Lung microvascular endothelial cell (primary cell): ENCODE results near the gene KIF5B. TPM values are rescaled to one million over a fixed set of nuclear protein-coding genes. Genes with fewer than 3 reads are reported as not detected.
"Not testable (repeated sequence)": the region's sequence is repeated elsewhere in the genome, so short reads cannot be mapped to it uniquely, and the experiment has no call there.

Experiments
- DNase-seq, 2 donors: peaks; one replicate each; pipeline versions ENCODE4 v3.0.0 to v3.0.0-alpha.2; 2010; ENCODE audit warnings: low read depth in 2 of 2
- total RNA-seq: library from RNA; depleted of rRNA; stranded (reverse); fragments of >200 nt; gene quantifications from 2 replicates; pipeline ENCODE4 v1.2.1, GENCODE V29; 2014

Gene KIF5B
- total RNA-seq, 1 donor from 2014 or later = 91.9 TPM

DNA sequence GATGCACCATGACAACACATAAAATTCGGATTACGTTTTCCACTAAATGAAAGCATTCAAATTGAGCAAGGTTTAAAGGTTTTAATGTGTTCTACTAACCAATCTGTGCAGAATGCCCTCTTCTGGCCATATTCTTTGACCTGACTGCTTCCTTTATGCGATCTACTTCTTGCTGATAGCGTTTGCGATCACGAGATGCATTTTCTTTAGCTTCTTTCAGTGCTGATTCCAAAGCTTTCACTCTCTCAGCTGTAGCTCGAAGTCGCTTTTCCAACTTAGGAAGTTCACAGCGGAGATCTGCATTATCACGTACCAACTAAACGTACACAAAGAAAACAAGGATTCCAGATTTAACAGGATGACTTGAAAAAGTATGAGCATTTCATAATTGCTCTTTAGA, 39.2 kb downstream of the KIF5B start:
- no peak for DNase-seq

DNA sequence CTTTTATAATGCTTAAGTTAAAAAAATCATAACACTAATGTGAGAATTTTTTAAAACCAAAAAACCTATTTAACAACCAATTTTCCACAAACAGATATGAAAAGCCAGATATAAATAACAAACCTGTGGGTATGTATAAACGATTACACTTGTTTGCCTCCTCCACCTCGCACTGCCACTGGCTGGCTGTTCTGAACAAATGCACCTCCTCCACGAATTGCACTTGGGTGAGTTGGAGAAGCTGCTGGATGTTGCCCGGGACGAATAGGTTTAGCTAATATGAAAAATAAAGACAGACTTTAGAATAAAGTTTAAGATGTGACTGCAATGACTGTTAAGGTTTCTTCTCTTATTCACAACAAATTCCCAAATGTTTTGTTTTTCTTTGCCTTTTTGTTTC, 40.8 kb downstream of the KIF5B start:
- DNase-seq = no peak

DNA sequence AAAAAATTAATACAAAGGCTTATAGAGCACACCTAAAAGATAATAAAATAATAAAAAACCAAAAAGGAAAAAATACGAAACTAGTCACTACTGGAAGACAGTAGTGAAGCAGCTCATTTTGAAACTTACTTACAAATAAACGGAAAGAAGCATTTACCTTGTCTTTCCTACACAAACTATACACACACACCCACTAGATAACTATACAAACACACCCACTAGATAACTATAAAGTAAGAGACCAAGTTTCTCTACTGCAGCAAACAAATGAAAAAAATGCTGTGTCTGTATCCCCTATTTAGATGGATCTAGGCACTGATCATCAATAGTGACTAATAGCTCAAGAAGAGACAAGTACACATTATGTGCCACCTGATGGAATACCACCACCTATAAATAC, 49.2 kb downstream of the KIF5B start:
- DNase-seq = no peak

DNA sequence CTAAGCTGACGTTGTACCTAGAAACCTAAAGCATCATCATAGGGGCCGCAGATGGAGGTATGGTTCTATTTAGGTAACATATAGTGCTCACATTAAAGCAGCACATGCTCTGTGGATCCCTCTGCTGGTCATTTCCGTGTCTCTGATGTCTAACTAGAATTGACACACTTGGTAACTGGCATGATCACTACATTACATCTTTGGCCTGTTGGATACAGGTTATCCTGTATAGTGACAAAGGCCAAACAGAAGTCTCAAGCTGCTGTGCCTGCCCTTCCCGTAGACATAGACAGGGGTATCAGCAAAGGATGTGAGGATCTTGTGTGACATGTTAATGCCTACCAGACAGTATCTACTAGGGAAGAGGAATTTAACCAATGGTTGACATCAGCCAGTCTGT, 51.2 kb downstream of the KIF5B start:
- peak; percentile 61 to 66 for DNase-seq

DNA sequence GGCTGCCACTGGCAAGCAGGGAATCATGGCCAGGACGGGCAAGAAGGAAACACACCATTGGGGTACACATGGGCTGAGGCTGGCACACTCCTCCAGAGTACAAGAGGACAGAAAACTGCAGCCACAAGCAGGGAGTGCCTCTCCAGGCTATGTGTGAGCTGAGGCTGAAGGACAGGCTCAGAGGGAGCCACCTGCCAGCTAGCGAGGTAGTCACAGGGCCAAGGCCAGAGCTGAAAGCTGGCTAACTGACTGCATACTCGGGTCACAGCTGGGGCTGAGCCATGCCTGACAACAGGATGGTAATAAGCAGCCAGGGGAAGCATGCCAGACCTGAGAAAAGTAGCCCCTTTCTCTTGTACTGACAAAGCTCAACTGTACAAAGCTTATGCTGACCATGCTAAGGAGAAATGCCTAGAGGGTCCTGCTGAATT, 52.0 kb downstream of the KIF5B start:
- DNase-seq = no peak

DNA sequence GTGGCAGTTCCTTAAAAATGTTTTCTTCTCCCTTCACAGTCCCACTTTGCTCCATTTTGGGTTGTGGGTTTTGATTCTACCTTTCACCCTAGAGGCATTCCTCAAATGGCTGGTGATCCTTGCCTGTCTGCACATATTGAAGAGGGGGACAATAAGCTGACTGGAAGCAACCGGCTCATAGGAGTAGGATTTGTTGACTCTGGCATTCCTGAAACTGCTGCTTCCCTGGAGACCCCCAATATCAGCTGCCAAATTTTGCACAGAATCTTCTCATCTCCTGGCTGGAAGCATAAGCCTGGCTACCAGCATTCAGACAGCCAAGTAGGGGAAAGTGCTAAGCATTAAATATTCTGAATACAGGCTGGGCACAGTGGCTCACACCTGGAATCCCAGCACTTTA, 53.7 kb downstream of the KIF5B start:
- no peak for DNase-seq

DNA sequence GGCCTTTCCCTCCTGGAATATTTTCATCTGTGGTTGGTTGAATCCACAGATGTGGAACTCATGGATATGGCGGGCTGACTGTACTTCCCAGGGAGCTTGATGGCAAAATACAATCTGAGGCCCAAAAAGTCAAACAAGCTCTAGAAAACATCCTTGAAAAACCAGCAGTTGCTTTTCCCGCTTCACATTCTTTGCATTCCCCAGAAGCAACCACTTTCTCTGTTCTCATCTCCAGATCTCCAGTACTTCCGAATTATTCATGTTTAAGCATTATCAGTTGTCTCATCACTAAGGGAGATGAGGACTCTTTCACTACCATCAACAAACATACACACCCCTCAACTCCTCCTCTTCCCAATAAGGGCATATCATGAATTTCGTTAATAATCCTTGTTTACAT, 55.3 kb downstream of the KIF5B start:
- no peak for DNase-seq

DNA sequence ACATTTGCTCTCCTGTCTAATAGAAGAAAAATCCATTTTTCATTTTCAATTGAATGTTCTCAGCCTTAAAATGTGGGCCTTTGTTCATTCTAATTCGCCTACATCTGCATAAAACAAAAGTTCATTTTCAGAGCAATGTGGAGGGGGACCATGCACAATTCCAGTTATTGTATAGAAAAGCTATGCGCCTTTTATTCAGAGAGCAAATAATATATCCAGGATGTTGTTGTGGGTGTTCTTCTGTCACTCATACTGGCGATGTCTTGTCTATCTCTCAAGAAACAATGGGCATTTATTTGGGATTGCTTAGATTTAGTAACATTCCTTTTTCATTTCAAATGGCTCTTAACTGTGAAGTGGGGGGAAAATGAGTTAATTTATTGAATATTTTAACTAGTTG, 56.4 kb downstream of the KIF5B start:
- DNase-seq = no peak

DNA sequence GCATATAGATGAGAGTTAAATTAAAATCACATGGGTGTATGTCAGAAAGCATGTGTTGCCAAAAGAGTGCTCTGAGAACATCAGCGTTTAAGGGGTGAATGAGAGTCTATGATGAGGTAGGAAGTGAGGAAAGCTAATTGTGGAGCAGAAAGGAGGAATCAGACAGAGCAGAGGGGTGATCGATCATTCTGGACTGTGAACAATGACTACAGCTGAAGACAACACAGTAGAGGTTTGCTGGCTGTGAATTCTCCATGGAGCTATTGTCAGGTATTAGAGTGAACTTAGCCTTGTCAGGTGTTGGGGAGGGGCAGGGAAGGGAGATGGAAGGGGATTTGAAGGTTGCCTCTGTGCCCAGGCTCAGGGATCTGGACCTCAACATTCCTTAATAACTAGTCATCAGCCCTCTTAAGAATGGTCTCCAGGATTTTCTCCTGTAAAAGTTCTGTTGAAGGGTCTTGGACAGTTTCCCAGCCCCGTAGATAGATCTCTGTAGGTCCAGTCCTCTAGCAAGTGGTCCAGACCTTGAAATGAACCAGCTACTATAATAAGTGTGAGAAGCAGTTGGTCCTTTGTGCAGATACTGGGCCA, 57.1 kb downstream of the KIF5B start:
- no peak for DNase-seq

DNA sequence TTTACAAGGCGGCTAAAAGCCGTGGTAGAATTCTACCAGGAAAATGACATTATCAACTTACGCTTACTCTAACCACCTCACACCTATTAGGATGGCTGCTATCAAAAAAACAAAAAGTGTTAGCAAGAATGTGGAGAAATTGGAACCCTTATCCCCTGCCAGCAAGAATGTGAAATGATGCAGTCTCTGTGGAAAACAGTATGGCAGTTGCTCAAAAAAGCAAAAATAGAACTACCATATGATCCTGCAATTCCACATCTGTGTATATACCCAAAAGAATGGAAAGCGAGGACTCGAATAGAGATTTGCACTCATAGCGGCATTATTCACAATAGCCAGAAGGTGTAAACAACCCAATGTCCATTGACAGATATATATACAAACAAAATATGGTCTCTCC, 61.3 kb downstream of the KIF5B start:
- DNase-seq = no peak

DNA sequence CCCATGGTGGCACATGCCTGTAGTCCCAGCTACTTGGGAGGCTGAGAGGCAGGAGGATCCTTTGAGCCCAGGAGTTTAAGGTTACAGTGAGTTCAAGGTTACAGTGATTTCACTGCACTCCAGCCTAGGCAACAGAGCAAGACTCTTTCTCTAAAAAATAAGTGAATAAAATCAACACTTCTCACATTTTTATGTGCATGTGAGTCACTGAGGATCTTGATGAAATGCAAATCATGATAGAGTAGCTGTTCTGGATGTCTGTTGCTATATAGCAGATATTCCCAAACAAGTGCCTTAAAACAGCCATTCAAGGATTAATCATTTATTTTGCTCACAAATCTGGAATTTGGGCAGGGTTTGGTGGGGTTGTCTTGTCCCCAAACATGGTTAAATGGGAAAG, 65.3 kb downstream of the KIF5B start:
- no peak for DNase-seq

DNA sequence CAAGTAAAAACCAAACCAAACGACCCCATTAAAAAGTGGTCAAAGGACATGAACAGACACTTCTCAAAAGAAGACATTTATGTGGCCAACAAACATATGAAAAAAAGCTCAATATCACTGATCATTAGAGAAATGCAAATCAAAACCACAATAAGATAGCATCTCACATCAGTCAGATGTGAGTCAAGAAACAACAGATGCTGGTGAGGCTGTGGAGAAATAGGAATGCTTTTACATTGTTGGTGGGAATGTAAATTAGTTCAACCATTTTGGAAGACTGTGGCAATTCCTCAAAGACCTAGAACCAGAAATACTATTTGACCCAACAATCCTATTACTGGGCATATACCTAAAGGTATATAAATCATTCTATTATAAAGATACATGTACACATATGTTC, 68.4 kb downstream of the KIF5B start:
- DNase-seq = not testable (repeated sequence)

DNA sequence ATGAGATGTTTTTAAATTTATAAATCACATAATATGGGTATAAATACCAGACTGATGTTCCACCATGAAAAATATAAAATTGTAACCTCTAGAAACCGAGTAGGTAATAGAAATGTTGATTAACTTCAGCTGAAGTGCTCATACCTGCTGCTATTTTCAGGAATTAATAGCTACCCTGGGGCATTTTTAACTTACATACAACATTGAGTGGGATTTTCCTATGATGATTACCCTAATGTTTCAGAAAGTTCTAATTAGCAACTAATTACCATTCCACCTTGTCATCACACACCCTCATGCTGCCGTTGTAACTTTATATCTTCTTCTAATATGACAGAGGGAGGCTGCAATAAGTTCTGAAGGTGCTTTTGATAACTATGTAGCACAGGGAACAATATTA, 74.1 kb downstream of the KIF5B start:
- no peak for DNase-seq

DNA sequence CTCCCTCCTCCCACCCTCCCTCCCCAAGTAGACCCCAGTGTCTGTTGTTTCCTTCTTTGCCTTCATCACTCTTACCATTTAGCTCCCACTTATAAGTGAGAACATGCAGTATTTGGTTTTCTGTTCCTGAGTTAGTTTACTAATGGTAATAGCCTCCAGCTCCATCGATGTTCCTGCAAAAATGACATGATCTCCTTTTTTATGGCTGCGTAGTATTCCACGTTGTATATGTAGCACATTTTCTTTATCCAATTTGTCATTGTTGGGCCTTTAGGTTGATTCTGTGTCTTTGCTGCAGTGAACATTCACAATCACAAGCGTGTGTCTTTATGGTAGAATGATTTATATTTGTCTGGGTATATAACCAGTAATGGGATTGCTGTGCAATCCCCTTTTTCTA, 75.8 kb downstream of the KIF5B start:
- DNase-seq = no peak

DNA sequence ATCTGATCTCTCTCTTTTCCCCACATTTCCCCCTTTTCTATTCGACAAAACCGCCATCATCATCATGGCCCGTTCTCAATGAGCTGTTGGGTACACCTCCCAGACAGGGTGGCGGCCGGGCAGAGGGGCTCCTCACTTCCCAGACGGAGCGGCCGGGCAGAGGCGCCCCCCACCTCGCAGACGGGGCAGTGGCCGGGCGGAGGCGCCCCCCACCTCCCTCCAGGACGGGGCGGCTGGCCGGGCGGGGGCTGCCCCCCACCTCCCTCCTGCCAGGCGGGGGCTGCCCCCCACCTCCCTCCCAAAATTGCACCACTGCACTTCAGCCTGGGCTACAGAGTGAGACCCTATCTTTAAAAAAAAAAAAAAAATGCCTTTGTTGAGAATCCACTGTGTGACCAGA, 77.2 kb downstream of the KIF5B start:
- DNase-seq = not testable (repeated sequence)

DNA sequence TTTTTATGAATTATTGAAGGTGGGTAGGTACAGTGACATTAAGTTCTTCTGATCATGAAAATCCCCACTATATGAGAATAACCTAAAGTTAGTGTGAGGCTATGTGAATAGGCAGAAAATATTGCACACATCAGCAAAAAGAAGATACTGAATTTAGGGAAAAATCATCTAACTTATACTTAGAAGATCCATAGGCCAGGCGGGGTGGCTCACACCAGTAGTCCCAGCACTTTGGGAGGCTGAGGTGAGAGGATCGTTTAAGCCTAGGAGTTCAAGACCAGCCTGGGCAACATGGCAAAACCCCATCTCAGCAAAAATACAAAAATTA, 78.1 kb downstream of the KIF5B start:
- DNase-seq = no peak

DNA sequence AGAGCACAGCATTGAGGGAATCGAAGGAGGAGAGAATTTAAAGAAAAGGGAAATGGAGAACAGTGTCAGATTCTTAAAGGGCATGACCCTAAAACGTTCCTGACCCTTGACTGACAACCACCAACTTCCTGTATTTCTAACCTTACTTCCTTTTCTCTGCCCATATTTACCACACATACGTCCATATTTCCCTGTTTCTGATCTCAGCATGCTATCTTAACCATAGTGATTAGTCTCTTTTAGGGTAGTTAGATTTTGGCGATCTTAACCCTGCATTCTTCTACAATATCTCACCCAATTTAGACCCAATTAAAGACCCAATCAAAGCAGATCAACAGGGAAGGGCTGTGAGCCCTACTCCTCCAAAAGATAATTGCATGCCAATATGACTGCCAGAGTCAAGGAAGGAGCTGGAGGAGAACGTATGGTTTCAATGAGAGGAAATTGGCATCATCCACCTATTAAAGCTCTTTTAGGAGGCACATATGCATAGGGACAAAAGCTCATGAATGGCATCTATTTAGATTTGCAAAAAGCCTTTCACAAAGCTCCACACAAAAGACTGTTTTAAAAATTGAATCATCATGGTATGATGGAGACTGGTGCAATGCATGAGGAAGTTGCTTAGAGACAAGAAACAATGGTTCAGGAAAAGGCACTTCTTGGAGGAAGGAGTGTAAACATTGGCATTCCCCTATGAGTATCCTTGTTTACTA, 78.6 kb downstream of the KIF5B start:
- DNase-seq = peak; percentile 7 to 93

DNA sequence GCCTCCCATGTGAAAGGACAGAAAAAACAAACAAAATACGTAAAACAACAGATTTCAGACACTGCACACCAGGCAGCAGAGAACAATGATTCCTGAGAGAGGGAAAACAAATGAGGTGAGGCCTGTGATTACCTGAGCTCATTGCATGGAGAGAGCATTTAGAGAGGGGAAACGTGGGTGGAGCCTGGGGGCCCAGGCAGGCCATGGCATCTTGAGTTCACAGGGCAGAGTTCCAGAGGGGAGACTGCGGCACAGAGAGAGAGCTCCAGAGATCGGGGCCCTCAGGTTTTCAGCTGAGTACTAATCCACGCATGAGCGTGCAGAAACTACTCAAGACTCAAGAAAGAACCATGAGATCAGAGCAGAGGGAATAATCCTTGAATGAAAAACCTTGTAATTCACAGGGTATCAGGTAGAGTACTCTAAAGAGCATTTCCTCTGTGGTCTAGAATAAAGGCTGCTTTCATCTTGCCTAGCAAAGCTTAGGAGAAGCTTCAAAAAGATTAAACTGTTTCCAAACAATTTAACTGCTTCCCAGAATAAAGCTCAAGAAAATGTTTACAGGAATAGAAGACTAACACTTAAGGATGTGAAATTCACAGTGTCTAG, 81.0 kb downstream of the KIF5B start:
- no peak for DNase-seq

DNA sequence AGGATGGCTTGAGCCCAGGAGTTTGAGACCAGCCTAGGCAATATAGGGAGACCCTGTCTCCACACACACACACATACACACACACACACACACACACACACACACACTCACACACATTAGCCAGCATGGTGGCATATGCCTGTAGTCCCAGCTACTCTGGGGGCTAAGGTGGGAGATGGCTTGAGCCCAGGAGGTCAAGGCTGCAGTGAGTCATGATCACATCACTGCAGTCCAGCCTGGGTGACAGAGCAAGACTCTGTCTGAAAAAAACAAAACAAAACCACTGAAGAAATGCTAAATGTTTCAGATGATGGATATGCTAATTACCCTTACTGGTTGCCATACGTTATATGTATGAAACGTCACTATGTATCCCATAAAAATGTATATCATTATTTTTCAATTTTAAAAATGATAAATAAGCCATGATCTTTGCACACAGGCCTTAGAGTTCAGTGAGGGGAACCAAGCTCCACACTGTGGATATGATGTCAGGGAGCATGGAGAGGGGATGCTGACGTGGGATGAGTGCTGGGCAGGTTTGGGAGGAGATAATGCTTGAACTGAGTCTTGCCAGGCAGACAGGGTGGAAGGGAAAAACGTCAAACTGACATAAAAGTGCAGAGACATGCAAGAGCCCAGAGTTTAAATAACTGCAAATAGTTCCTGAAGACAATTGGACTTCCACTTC, 81.6 kb downstream of the KIF5B start:
- DNase-seq = peak in 1 of 2 donors; percentile 39

DNA sequence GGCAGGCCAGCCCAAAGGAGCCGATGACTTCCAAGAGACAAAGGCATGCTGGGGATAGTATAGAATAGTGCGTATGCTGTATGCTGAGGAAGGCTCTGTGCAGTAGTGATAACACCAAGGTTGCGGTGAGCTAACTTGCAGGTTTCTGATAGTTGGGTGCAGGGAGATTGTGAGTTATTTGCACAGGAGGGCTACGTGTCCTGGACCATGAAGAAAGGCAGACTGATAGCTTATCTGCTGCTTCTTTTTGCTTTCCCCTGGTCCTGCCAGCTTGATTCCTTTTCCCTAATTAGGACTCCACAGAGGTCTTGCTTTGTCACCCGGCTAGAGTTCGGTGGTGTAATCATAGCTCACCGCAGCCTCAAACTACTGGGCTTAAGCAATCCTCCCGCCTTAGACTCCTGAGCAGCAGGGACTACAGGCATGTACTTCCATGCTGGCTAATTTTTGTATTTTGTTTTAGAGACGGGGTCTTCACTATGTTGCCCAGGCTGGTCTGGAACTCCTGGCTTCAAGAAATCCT, 83.6 kb downstream of the KIF5B start:
- no peak for DNase-seq

DNA sequence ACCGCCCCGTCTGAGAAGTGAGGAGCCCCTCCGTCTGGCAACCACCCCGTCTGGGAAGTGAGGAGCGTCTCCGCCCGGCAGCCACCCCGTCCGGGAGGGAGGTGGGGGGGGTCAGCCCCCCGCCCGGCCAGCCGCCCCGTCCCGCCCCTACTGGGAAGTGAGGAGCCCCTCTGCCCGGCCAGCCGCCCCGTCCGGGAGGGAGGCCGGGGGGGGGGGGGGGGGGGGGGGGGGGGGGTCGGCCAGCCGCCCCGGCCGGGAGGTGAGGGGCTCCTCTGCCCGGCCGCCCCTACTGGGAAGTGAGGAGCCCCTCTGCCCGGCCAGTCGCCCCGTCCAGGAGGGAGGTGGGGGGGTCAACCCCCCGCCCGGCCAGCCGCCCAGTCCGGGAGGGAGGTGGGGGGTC, 86.4 kb downstream of the KIF5B start:
- DNase-seq = peak in 1 of 2 donors; percentile 28

DNA sequence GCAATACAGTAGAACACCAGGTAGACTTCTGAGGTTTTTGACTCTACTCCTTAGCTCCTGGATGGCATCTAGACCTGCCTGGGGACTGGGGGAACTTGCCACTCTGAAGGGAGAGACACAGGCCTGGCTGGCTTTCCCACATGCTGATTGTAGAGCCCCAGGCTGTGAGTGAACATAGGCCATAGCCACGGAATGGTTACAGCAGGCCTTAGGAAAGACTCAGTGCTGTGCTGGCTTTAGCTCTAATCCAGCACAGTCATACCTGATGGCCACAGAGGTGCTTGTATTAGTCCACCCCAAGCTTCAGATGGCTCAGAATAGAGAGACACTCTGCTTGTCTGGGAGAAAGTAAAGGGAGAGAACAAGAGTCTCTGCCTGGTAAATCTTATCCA, 92.6 kb downstream of the KIF5B start:
- no peak for DNase-seq
